HepG2 (cell line): ENCODE results near the gene ACCS. TPM values are rescaled to one million over a fixed set of nuclear protein-coding genes. Genes with fewer than 3 reads are reported as not detected.

Experiments used
- ATF3 ChIP-seq: sonication (generic); formaldehyde crosslinking; IDR thresholded peaks from 2 replicates; pipeline ENCODE4 v1.4.0; 2020; ENCODE audit warnings: missing genetic modification reagents
- BORCS8-MEF2B ChIP-seq: sonication (generic); formaldehyde crosslinking; IDR thresholded peaks from 2 replicates; pipeline ENCODE4 v1.8.0; 2022; ENCODE audit warnings: mild to moderate bottlenecking, missing genetic modification reagents
- CAMTA2 ChIP-seq: sonication (generic); formaldehyde crosslinking; IDR thresholded peaks from 2 replicates; pipeline ENCODE4 v1.4.0; 2020; ENCODE audit warnings: mild to moderate bottlenecking, missing genetic modification reagents, borderline replicate concordance
- GATAD2A ChIP-seq: IDR thresholded peaks from 2 replicates; pipeline ENCODE4 v1.6.1; 2016
- GTF2F1 ChIP-seq: fragments of 150-350 bp; IDR thresholded peaks from 2 replicates; pipeline ENCODE4 v1.6.1; 2014; ENCODE audit warnings: low read length
- HNRNPLL ChIP-seq: fragments of 200-400 bp; formaldehyde crosslinking; IDR thresholded peaks from 2 replicates; pipeline ENCODE4 v1.6.1; 2017; ENCODE audit warnings: mild to moderate bottlenecking, low read depth, low read length; ENCODE audit not compliant: poor library complexity, severe bottlenecking
- HNRNPUL1 ChIP-seq: fragments of 200-400 bp; formaldehyde crosslinking; IDR thresholded peaks from 2 replicates; pipeline ENCODE4 v1.6.1; 2017; ENCODE audit warnings: low read depth, mild to moderate bottlenecking, low read length, moderate library complexity
- HOXA7 ChIP-seq: sonication (generic); formaldehyde crosslinking; IDR thresholded peaks from 2 replicates; pipeline ENCODE4 v1.8.1; 2022; ENCODE audit warnings: mild to moderate bottlenecking, missing genetic modification reagents, moderate library complexity
- ISX ChIP-seq: sonication (generic); formaldehyde crosslinking; conservative IDR thresholded peaks from 2 replicates; pipeline ENCODE4 v1.5.0; 2020; ENCODE audit warnings: missing genetic modification reagents
- JUND ChIP-seq: sonication (generic); formaldehyde crosslinking; IDR thresholded peaks from 2 replicates; pipeline ENCODE4 v1.8.0; 2022; ENCODE audit warnings: mild to moderate bottlenecking, missing genetic modification reagents
- MAZ ChIP-seq, 2 experiments: sonication (generic) in 1 of 2; formaldehyde crosslinking in 1 of 2; IDR thresholded peaks; 2 replicates each; pipeline versions ENCODE4 v1.5.0 to v1.6.1; 2012 to 2020; ENCODE audit warnings: low read depth in 2 of 2, mild to moderate bottlenecking in 2 of 2, borderline replicate concordance in 1 of 2, improper control_type of control experiment in 1 of 2, low read length in 1 of 2, missing genetic modification reagents in 1 of 2, moderate library complexity in 1 of 2
- NCOR1 ChIP-seq: fragments of 200-600 bp; sonication (generic); IDR thresholded peaks from 2 replicates; pipeline ENCODE4 v1.7.0; 2017; ENCODE audit warnings: antibody characterized with exemption, low read length, borderline replicate concordance
- RFX5 ChIP-seq: IDR thresholded peaks from 2 replicates; pipeline ENCODE4 v1.6.1; 2011; ENCODE audit warnings: low read depth, low read length, improper control_type of control experiment
- RFXAP ChIP-seq: sonication (generic); formaldehyde crosslinking; IDR thresholded peaks from 2 replicates; pipeline ENCODE4 v1.4.0; 2020; ENCODE audit warnings: missing genetic modification reagents, borderline replicate concordance
- RNF219 ChIP-seq: sonication (generic); formaldehyde crosslinking; IDR thresholded peaks from 2 replicates; pipeline ENCODE4 v1.5.0; 2020; ENCODE audit warnings: mild to moderate bottlenecking, missing genetic modification reagents
- SMYD3 ChIP-seq: sonication (generic); formaldehyde crosslinking; IDR thresholded peaks from 2 replicates; pipeline ENCODE4 v1.8.1; 2023; ENCODE audit warnings: mild to moderate bottlenecking, missing genetic modification reagents
- SNAPC2 ChIP-seq: sonication (generic); formaldehyde crosslinking; IDR thresholded peaks from 2 replicates; pipeline ENCODE4 v1.8.1; 2022; ENCODE audit warnings: mild to moderate bottlenecking, missing genetic modification reagents
- SP2 ChIP-seq: sonication (generic); formaldehyde crosslinking; IDR thresholded peaks from 2 replicates; pipeline ENCODE4 v1.5.1; 2020; ENCODE audit warnings: mild to moderate bottlenecking, missing genetic modification reagents
- ZC3H13 ChIP-seq: sonication (generic); formaldehyde crosslinking; IDR thresholded peaks from 2 replicates; pipeline ENCODE4 v1.8.1; 2023; ENCODE audit warnings: mild to moderate bottlenecking, missing genetic modification reagents, moderate library complexity
- ZNF263 ChIP-seq: sonication (generic); formaldehyde crosslinking; IDR thresholded peaks from 2 replicates; pipeline ENCODE4 v1.4.0; 2020; ENCODE audit warnings: missing genetic modification reagents
- ZNF432 ChIP-seq: sonication (generic); formaldehyde crosslinking; IDR thresholded peaks from 2 replicates; pipeline ENCODE4 v1.5.0; 2020; ENCODE audit warnings: missing genetic modification reagents, mild to moderate bottlenecking, borderline replicate concordance
- ZNF580 ChIP-seq: IDR thresholded peaks from 2 replicates; pipeline ENCODE4 v1.6.1; 2016; ENCODE audit warnings: low read depth, borderline replicate concordance
- ZNF691 ChIP-seq: sonication (generic); formaldehyde crosslinking; IDR thresholded peaks from 2 replicates; pipeline ENCODE4 v1.4.0; 2020; ENCODE audit warnings: missing genetic modification reagents, low read depth, mild to moderate bottlenecking, borderline replicate concordance
- ZNF746 ChIP-seq: sonication (generic); formaldehyde crosslinking; IDR thresholded peaks from 2 replicates; pipeline ENCODE4 v1.8.0; 2022; ENCODE audit warnings: mild to moderate bottlenecking, missing genetic modification reagents
- ZNF75D ChIP-seq: sonication (generic); formaldehyde crosslinking; IDR thresholded peaks from 2 replicates; pipeline ENCODE4 v1.8.1; 2023; ENCODE audit warnings: missing genetic modification reagents, mild to moderate bottlenecking, borderline replicate concordance
- ZNF816 ChIP-seq: sonication (generic); formaldehyde crosslinking; IDR thresholded peaks from 2 replicates; pipeline ENCODE4 v1.8.0; 2022; ENCODE audit warnings: missing genetic modification reagents, mild to moderate bottlenecking, borderline replicate concordance
- ZSCAN21 ChIP-seq: sonication (generic); formaldehyde crosslinking; IDR thresholded peaks from 2 replicates; pipeline ENCODE4 v1.8.0; 2022; ENCODE audit warnings: mild to moderate bottlenecking, missing genetic modification reagents, moderate library complexity, borderline replicate concordance
- polyA plus RNA-seq, 8 experiments: library from polyadenylated mRNA; depleted of rRNA in 3 of 8; stranded (reverse) in 7 of 8; unstranded in 1 of 8; fragments of >200 nt; fragmentation: Illumina TruSeq in 4 of 8; extraction: Trizol in 4 of 8; gene quantifications; 2 replicates each; pipeline versions ENCODE4 v1.2.1 to v1.2.3, GENCODE V29; 2011 to 2016; ENCODE audit warnings: low read depth in 4 of 8, missing spikeins in 1 of 8, mixed read lengths in 1 of 8; ENCODE audit not compliant: insufficient read depth in 1 of 8
- total RNA-seq, 5 experiments: library from RNA; depleted of rRNA; stranded (reverse); fragments of >200 nt; fragmentation: Illumina TruSeq; extraction: Trizol; gene quantifications; 2 replicates each; pipeline ENCODE4 v1.2.3, GENCODE V29; 2016; ENCODE audit warnings: low read depth in 1 of 5

ACCS gene
- total and polyA plus RNA-seq, 2 of the 13 experiments (the other 11 are each of a cell fraction or from before 2014, with no cell fraction given) = 0.55 to 0.59 TPM

- no peak for TF ChIP-seq ATF3 (CRISPR knock-in tag)
- TF ChIP-seq SNAPC2 (CRISPR knock-in tag) = no peak
- TF ChIP-seq MAZ (IDR thresholded peaks at IDR 0.05; ENCODE audit: borderline replicate concordance, low read depth, low read length) = no peak
- TF ChIP-seq MAZ (CRISPR knock-in tag; IDR thresholded peaks at IDR 0.05; ENCODE audit: low read depth) = no peak
- no peak for TF ChIP-seq JUND (CRISPR knock-in tag)
- no peak for TF ChIP-seq CAMTA2 (CRISPR knock-in tag)
- 0 out of 2 replicates have a peak, but pooled peaks have one; percentile 48 for TF ChIP-seq ZNF691
- TF ChIP-seq ZC3H13 (CRISPR knock-in tag) = no peak
- TF ChIP-seq HNRNPUL1 = no peak
- peak; percentile 45 for TF ChIP-seq HNRNPLL
- no peak for TF ChIP-seq ZNF580 (CRISPR knock-in tag)
- no peak for TF ChIP-seq NCOR1
- TF ChIP-seq RFXAP (CRISPR knock-in tag) = no peak; the same call in 1 of the 2 replicates
- no peak for TF ChIP-seq ZNF816 (CRISPR knock-in tag)
- no peak for TF ChIP-seq ZNF75D (CRISPR knock-in tag)
- TF ChIP-seq GATAD2A (CRISPR knock-in tag) = peak; percentile 18; the same call in 1 of the 2 replicates
- no peak; the same call in 1 of the 2 replicates for TF ChIP-seq BORCS8-MEF2B (CRISPR knock-in tag)
- no peak for TF ChIP-seq GTF2F1
- TF ChIP-seq RFX5 = no peak
- no peak for TF ChIP-seq RNF219 (CRISPR knock-in tag)
- no peak for TF ChIP-seq HOXA7
- TF ChIP-seq ZNF746 (CRISPR knock-in tag) = no peak
- 0 out of 2 replicates have a peak, but pooled peaks have one; percentile 12 for TF ChIP-seq SP2 (CRISPR knock-in tag)
- TF ChIP-seq ZSCAN21 = peak; percentile 66; the same call in 1 of the 2 replicates
- TF ChIP-seq ZNF432 = no peak
- no peak for TF ChIP-seq SMYD3 (CRISPR knock-in tag)
- no peak for TF ChIP-seq ISX (CRISPR knock-in tag)
- TF ChIP-seq ZNF263 = no peak
Observed at GRCh38 chr11:44065841-44066731, at the start of gene ACCS (continued).
